ENCODE data around the gene KIAA0753.

Gene KIAA0753

DNA sequence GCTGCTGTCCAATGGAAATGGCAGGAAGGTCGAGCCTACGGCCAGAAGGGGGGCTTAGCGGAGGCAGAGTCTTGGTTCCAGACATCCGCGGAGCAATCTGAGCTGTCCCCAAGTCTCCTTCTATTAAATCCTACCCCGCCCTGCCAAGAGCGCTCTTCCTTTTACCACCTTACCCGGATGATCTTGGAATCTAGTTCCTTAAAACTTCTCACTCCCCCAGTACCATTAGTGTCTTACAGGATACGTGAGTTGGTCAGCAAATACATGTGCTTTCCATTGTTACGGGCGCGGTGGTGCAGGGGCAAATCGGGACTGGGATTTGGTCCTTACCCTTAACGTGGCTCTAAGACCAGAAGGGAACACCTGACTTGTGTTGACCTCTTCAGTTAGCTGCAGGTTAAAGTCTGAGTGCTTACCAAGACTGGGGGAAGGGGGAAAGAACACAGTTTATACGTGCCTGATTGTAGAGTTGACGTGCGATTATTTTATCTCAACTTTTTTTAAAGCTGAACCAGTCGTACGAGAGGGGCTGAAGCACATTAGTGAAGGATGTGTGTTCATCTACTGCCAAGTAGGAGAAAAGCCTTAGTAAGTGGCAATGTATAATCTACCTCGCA is 844 bp upstream of the KIAA0753 start:
- no peak for DNase-seq (ENCODE audit: low read depth in 2 of 2)

DNA sequence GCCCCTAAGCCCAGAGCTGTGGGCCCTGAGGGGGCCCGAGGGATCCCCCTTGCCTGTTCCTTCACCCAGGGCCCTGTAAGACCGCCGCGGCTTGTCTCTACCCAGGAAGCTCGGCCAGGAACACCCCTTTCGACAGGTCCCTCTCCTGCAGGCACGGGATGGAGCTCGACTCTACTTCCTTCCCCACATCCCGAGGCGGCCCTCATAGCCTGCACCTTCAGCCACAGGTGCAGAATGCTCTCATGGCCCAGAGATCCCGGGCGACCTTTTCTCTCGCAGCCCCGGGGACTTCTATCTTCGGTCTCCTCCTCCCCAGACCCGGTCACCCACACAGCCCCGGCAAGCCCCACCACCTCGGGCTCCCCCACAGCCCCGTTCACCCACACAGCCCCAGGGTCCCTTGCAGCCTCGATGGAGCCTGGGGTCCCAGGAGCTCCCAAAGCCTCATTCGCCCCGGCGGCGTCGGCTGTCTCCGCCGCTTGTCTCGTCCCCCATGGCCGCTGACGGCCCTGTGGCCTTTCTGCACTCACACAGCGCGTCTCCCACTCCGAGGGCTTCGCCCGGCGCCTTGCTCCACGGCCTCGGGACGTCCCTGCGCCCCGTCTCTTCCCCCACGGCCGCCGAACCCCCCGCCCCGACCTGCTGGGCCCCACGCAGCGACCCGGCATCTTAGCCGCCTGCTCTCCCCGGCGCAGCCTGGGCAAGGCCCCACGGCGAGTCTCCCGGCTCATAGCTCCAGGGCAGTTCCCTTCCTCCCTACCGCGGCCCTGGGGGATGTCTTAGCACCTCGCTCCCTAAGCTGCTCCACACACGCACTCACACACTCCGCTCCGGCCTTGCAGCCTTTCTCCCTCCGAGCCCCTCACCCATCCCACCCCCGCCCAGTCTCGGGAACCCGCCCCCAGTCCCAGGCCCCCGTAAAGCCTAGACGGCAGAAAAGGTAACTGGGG is 650 bp downstream of the KIAA0753 start:
- DNase-seq (ENCODE audit: low read depth in 2 of 2): no peak

DNA sequence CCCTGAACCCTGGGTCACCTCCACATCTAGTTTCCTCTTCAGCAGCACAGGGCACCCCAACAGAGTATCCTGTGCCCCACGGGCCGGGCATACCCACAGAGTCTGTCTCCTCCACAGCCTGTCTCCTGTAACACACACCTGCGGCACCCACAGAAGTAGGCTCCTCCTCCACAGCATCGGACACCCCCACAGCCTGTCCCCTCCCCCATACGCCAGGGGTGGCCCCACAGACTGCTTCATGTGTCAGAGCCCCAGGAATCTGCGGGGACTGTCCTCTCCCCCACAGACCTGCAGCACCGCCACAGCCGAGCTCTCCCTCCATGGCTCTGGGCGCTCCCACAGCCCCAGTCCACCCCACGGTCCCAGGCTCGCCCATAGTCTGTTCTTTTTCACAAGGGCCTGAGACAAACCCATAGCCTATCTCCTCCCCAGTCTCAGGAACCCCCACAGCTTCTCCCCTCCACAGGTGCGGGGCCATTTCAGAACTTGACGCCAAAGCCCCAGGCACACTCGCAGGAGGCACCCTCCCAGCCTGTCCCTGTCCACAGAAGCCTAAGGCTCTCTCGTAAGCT is 1.4 kb downstream of the KIAA0753 start:
- DNase-seq (ENCODE audit: low read depth in 2 of 2): no peak

DNA sequence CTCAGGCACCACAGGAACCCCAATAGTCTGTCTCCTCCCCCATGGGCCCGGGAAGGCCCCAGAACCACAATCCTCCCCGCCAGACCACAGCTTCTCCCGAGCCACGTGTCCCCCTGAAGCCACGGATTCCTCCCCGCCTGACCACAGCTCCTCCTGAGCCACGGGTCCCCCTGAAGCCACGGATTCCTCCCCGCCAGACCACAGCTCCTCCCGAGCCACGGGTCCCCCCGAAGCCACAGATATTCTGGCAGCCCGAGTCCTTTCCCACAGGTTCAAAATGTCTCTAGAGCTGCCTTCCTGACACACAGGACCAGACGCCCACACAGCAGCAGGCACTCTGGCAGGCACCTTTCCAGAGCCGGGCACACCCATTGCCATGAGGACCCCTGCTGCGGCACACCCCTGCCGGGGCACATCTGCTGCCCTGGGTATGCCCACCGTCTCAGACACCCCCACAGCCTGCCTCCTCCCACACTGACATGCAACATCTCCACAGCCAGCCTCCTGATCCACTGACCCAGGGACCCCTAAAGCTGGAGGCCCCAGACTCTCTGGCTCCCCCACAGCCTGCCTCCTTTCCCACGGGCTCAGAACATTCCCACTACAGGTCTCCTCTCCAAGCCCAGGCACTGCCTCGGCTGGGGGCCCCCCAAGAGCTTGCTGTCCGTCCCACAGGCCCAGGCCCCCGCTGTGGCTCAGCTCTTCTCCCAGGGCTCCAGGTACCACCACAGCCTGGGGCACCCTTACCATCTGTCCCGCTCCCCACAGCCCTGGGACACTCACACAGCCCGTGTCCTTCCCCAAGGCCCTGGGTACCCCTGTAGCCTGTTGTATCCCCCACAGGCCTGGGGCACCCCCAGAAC is 2.2 kb downstream of the KIAA0753 start:
- DNase-seq (ENCODE audit: low read depth in 2 of 2): no peak

DNA sequence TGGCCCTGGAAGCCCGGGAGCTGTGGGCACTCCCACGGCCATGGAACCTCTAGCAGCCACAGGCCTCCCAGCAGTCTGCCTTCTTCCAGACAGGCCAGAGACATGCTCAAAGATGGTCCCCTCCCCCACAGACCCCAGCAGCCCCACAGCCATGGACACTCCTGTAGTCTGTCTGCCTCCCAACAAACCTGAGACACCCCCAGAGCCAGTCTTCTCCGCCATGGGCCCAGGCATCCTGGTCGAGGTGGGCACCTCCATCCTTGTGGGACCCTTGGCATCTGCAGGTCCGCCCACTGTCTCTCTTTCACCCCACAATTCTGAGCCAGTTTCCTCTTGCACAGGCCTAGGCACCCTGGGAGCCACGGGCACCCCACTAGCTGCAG is 3.1 kb downstream of the KIAA0753 start:
- DNase-seq (ENCODE audit: low read depth in 2 of 2): no peak

DNA sequence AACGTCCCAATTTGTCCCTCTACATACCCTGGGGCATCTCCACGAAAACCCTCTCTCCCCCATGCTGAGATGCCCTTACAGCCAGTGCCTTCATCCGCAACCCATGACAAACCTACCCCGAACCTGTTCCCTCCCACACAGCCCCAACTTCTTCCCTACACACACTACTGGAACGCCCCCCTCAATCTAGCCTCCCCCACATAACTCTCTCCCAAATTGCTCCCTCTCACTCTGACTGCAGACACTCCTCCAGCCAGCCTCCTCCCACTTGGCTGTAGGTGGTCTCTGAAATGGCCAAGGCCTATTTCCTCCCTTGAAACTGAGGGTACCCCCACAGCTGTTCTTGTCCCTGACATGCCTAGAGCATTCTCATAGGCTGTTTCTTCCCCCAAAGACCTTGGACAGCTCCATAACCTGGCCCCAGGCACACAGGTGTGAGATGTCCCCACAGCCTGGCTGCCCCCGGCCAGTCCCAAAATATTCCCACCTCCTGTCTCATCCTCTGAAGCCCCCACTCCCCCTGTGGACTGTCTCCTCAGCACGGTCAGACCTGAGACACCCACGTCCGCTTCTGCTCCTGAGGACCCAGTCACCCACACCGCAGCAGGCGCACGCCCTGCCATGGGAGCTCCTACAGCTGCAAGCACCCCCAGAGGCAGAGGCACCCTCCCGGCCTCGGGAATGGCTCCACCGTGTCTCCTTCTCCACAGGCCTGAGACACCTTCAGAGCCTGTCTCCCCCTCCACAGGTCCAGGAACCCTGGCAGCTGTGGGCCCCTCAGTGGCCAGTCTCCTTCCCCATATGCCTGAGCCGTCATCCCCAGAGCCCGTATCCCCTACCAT is 3.7 kb downstream of the KIAA0753 start:
- no peak for DNase-seq (ENCODE audit: low read depth in 2 of 2)

DNA sequence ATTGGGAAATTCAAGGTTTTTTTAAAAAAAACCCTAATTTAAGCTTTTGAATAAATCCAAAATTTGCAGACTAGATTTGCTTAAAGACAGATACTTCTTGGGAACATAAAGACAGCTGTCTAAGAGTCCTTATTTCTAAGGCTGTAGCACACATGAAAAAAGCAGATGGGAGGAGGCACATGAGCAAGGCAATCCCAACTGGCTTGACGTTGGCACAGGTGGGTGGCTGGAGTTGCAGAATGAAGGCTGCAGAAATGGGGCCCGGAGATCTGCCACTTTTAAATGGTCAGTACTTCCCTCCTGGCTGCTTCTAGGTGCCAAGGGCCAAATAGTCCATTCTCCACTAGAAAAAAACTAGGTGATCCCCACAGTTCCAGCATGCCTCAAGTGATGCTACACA is 4.4 kb downstream of the KIAA0753 start:
- DNase-seq (ENCODE audit: low read depth in 2 of 2): no peak

DNA sequence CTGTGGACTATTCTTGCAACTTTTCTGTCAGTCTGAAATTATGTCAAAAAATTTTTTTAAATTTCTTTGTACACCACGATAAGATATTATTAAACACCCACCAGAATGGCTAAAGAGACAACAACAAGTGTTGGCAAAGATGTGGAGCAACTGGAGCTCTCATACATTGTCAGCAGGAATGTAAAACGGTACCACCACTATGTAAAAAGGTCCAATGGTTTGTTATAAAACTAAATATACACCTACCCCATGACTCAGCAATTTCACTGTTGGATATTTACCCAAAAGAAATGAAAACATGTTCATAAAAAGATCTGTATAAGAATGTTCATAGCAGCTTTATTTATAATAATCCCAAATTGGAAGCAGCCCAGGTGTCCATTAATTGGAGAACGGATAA is 7.2 kb downstream of the KIAA0753 start:
- no peak for DNase-seq (ENCODE audit: low read depth in 2 of 2)

DNA sequence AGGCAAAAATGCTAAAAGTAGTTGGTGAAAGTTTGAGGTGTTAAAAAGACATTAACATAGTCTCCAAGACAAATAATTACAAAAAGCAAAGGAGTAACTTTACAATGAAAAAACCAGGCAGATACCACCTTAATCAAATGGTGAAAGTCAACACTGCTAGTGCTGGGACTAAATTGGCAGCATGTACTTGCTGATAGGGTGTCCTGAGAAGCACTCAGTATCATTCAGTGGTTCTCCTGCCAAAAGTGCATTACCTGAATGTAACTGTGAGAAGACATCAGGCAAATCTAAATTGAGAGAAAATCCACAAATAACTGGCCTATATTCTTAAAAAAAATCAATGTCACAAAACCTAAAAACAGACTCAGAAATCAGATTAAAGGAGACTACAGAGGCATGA is 8.0 kb downstream of the KIAA0753 start:
- DNase-seq (ENCODE audit: low read depth in 2 of 2): no peak

DNA sequence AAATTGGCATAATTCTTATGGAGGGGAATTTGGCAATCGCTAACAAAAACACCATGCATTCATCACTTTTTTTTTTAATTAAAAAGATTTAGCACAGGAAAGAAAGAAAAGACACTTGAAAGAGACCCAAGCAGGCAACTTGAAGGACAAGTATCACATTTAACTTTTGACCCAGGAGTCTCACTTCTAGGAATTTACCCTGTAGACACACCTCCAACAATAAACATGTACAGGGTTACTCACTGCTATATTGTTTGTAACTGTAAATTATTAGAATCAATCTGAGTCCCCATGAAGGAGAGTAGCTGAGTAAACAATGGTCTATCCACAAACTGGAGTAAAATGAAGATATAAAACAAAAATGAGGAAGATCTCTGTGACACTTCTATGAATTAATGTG is 10.1 kb downstream of the KIAA0753 start:
- no peak for DNase-seq (ENCODE audit: low read depth in 2 of 2)

DNA sequence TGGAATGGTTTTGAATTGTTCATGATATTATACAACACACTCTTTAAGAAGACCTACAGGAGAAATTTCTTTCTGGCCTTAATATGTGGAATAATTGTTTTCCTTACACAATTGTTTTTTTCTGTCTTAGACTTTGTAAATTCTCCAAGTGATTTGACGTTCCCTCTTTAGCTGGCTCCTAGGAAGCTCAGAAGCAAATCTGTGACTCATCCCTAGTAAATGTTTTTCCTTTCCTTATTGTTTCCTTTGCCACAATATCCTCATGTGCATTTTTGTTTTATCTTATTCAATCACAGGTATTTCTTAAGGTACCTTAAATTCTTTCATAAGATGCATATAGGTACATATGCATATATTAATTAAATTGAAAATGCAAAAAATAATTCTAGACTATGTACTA is 13.5 kb downstream of the KIAA0753 start:
- no peak for DNase-seq (ENCODE audit: low read depth in 2 of 2)

DNA sequence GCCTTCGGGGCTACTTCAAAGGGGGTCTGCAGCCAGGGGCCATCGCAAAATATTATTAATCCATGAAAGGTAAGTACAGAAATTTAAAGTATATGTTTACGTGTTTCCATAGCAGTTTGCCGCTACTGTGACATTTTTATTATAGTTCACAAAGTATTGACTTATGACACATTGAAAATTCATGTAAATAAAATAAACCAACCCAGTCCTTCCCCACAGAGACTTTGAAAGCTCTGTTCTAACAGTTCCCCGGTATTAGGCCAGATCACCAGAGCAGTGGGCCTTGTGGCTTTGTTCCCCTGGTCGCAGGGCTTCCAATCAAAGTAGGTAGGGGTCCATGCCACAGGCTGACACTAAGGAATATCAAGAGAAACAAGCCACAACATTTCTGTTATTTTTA is 13.9 kb downstream of the KIAA0753 start:
- no peak for DNase-seq (ENCODE audit: low read depth in 2 of 2)

DNA sequence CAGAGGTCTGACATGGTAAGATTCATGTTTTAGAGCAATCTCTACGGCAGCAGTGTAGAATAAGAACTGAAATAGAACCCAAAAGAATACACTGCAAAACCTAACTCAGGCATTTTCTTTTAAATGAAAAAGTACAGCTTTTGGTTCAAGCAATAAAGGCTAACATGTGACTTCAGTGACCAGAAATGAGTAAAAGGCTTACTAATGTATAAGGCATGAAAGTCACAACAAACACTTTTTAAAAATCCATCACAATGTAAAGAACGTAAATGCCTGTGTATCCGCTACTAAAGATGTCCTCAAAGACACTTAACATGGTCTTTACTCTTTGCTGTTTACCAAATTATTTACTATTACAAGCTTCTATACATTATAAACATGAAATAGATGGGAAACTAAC is 16.6 kb downstream of the KIAA0753 start:
- no peak for DNase-seq (ENCODE audit: low read depth in 2 of 2)

DNA sequence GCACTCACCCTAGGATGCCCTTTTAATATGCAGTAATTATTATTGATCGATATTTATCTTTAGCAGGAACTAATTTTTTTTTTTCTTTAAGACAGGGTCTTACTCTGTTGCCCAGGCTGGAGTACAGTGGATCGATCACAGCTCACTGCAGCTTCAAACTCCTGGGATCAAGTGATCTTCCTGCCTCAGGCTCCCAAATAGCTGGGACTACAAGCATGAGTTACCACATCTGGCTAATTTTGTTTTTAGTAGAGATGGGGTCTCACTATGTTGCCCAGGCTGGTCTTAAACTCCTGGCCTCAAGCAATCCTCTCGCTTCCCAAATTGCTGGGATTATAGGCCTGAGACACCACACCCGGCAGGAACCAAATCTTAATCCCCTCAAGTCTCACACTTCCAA is 29.3 kb downstream of the KIAA0753 start:
- DNase-seq (ENCODE audit: low read depth in 2 of 2): no peak

DNA sequence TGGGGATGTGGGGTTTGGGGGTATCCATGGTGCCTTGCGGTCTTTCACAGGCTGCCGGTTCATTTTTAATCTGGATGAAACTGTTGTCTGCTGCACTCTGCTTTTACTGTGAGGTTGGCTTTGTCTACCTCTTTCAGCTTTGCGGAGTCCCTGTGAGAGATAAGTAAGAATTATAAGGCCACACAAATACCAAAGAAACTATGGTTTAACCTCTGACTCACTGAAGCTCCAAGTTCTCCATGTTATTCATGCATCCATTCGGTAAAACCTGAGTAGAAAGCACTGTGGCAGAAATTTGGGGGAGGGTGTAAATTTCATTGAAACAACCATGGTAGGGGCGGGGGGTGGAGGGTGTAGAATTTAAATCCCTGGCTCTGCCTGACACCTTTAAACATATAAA is 30.5 kb downstream of the KIAA0753 start:
- no peak for DNase-seq (ENCODE audit: low read depth in 2 of 2)

DNA sequence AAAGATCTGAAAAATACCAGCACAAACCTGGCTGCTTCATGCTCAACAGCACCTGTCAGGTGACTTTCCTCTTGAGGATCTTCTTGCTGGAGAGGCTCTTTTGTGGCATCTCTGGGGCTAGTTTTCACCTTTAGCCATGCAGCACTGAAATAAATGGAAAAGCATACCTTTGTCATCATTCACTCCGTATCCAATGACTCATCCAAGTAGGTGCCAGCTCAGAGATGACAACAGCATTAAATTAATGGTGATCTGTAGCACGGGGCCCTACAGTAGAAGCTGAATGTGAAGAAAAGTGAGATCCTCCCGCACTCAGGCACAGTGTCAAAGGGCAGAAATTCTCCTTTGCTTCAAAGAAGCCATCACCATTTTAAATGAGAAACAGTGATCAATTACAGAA is 32.2 kb downstream of the KIAA0753 start:
- no peak for DNase-seq (ENCODE audit: low read depth in 2 of 2)

DNA sequence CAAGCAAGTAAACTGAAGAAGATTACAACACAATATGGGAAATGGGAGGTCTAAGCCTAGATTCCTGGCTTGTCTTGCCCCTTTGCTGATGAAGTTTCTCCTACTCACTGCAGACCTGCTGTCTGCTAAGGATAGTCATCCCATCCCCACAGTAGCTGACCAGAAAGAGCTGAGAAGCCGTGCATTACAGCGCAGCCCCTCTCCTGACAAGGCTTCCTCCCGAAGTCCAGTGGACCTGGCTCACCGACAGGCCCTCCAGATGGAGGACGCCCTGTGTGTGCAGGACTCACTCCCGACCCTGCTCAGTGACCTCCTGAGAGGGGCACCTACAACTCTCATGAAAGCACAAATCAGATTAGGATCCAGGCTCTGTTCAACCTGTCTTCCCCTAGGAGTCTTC is 35.4 kb downstream of the KIAA0753 start:
- no peak for DNase-seq (ENCODE audit: low read depth in 2 of 2)

DNA sequence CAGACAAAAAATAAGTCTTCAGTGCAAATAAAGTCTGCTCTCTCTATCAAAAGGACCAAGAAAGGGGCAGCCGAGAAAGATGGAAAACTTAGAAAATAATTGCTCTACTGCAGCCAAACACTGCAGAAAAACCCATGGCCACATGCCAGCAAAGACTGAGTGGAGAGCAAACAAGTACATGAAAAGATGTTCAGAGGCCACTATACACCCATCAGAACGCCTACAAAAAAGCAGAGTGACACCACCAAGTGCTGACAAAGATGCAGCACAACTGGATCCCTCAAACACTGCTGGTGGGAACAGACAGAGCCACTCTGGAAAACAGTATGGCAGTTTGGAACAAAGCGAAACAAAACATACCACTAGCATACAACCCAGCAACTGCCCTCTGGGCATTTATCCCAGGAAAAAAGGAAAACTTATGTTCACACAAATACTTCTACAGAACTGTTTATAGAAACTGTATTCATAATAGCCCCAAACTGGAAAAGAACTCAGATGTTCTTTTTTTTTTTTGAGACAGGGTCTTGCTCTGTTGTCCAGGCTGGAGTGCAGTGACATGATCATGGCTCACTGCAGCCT is 36.7 kb downstream of the KIAA0753 start:
- DNase-seq (ENCODE audit: low read depth in 2 of 2): no peak

DNA sequence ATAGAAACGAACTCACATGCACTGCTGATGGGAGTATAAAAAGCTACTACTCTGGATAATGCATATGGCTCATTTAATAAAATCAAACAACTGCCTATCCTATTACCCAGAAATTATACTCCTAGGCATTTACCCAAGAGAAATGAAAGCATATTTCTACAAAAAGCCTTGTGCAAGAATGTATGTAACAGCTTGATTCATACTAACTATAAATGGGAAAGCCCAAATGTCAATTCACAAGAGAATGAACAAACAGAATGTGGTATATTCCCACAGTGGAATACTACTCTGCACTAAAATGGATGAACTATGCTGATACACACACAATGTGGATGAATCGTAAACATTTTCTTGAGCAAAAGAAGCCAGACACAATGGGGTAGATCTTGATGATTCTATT is 38.4 kb downstream of the KIAA0753 start:
- no peak for DNase-seq (ENCODE audit: low read depth in 2 of 2)

DNA sequence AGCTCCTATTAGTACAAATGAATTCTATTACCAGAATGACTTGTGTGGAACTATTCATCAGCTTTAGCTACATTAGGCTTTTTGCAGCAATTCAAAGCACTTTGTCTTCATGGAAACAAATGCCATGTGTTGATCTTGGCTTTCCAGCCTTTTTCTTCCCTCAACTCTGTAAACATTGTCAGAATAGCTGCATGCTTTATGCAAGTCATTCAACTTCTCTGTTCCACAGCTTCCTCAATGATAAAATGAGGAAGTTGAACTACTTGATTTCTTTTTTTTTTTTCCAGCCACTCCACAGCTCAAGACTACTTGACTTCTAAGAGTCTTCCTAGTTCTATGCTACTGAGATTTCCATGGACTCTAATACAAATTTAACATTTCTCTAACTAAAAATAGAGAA is 41.1 kb downstream of the KIAA0753 start:
- DNase-seq (ENCODE audit: low read depth in 2 of 2): no peak

DNA sequence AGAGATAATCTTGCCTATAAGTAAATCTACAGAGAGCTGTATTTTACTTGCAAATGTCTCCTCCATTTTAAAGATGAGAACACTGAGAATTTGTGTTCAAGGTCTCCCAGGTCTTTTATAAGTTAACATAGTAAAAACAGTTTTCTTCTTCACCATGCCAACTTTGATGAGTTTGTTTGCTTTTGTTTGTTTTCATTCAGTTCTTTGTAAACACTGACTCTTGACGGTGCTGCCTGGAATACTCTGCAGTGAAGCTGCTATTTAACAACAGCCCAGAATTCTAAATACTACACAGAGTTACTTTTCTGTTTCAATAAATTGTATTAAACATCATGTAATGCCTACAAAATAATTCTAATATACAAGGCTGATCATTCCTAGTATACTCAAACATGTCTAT is 42.8 kb downstream of the KIAA0753 start:
- DNase-seq (ENCODE audit: low read depth in 2 of 2): no peak

Measured in stimulated activated CD4-positive, alpha-beta T cell treated with anti-CD3 and anti-CD28 coated beads, Interleukin-12 subunit alpha, Interleukin-12 subunit beta, amount 100 ng/mL, for 24 hours (primary cell).